Stimulated activated CD8-positive, alpha-beta memory T cell treated with anti-CD3 and anti-CD28 coated beads, Interleukin-12 subunit alpha, Interleukin-12 subunit beta, amount 100 ng/mL, for 24 hours (primary cell): Measurements from ENCODE around the gene CD28.

Source experiments
- DNase-seq: peaks from one replicate; pipeline ENCODE4 v3.0.0-alpha.2; 2020; ENCODE audit errors: extremely low read depth

The CD28 gene

GRCh38 chr2:203715744-203716143 is 9.3 kb downstream of the CD28 start:
- DNase-seq, result no peak

GRCh38 chr2:203718087-203718486 is 11.6 kb downstream of the CD28 start:
- no peak for DNase-seq

- DNase-seq, result no peak
Measured at GRCh38 chr2:203719456-203720410, 13.3 kb downstream of the CD28 start.

GRCh38 chr2:203720915-203721672 is 14.7 kb downstream of the CD28 start:
- no peak for DNase-seq

GRCh38 chr2:203721781-203722300 is 15.4 kb downstream of the CD28 start:
- no peak for DNase-seq

- no peak for DNase-seq
Measured at GRCh38 chr2:203722411-203722810, 16.0 kb downstream of the CD28 start.

- no peak for DNase-seq
Measured at GRCh38 chr2:203728321-203728720, 21.9 kb downstream of the CD28 start.

- no peak for DNase-seq
Measured at GRCh38 chr2:203730076-203730729, 23.8 kb downstream of the CD28 start.

GRCh38 chr2:203730883-203731282 is 24.4 kb downstream of the CD28 start:
- DNase-seq, result no peak

- no peak for DNase-seq
Measured at GRCh38 chr2:203732092-203732952, 25.9 kb downstream of the CD28 start.

- DNase-seq, result no peak
Measured at GRCh38 chr2:203732953-203733510, 26.6 kb downstream of the CD28 start.

GRCh38 chr2:203733684-203734083 is 27.2 kb downstream of the CD28 start:
- no peak for DNase-seq

- DNase-seq, result no peak
Measured at GRCh38 chr2:203734276-203734983, 28.0 kb downstream of the CD28 start.

GRCh38 chr2:203737360-203737759 is 30.9 kb downstream of the CD28 start:
- no peak for DNase-seq

GRCh38 chr2:203739351-203739750 is 32.9 kb downstream of the CD28 start:
- no peak for DNase-seq

- no peak for DNase-seq
Measured at GRCh38 chr2:203740871-203741281, 34.4 kb downstream of the CD28 start.

- no peak for DNase-seq
Measured at GRCh38 chr2:203741566-203741965, 35.1 kb downstream of the CD28 start.

- no peak for DNase-seq
Measured at GRCh38 chr2:203743441-203743981, 37.1 kb downstream of the CD28 start.

GRCh38 chr2:203744091-203744490 is 37.7 kb downstream of the CD28 start:
- no peak for DNase-seq

- no peak for DNase-seq
Measured at GRCh38 chr2:203745267-203745666, 38.8 kb downstream of the CD28 start.
